Measurements from ENCODE around the gene PDYN. TPM values are rescaled to one million over a fixed set of nuclear protein-coding genes. Genes with fewer than 3 reads are reported as not detected.

Gene PDYN
- total and polyA plus RNA-seq, 9 of the 15 experiments (the other 6 are each of a cell fraction or from before 2014, with no cell fraction given): not detected

GRCh38 chr20:1994627-1995026 lies 769 bp upstream of the PDYN start:
- ATAC-seq (no peak), DNase-seq (ENCODE audit: extremely low read depth in 1 of 4, low spot score in 3 of 4) (no peak), FAIRE-seq (no peak)
- CTCF ChIA-PET (ENCODE audit: low intra/inter-chr PET ratio): no interaction called here
- no peaks in the 10 kb centered on the region for H3K79me2 ChIP-seq (ENCODE audit: control insufficient read depth, insufficient read depth, low read length)
- no peak overlapping the region for H3K4me2 ChIP-seq (ENCODE audit: insufficient read depth, low read length)
- H3K9me1 ChIP-seq (ENCODE audit: control insufficient read depth, insufficient read depth, low read length): no peaks in the 10 kb centered on the region
- no peaks in the 10 kb centered on the region for H3K36me3 ChIP-seq (ENCODE audit: control insufficient read depth, insufficient read depth, low read length)
- H3K4me1 ChIP-seq (replicated peaks in 1 of 2; ENCODE audit: control insufficient read depth in 2 of 2, insufficient read depth in 2 of 2, low read length in 2 of 2): no peaks in the 10 kb centered on the region
- intact Hi-C loops (cut with micrococcal nuclease): no loop called here
- POLR2A ChIA-PET: interaction anchor here (1.5 kb wide), 1 partner anchor 8 kb away, joined by 3 read pairs; no protein-coding TSS in a partner anchor
- H3K9me3 ChIP-seq (replicated peaks; ENCODE audit: control insufficient read depth, insufficient read depth, low read depth, low read length): no peaks in the 10 kb centered on the region
- no TSS peak for BruUV-seq (replicated peaks)
- peaks cover 0 to 31% of the 10 kb centered on the region in 2 experiments; a peak in 3 of 5 replicates for H3K27me3 ChIP-seq (ENCODE audit: control insufficient read depth in 2 of 2, insufficient read depth in 2 of 2, low read length in 2 of 2)
- no peaks in the 10 kb centered on the region for H4K20me1 ChIP-seq (replicated peaks; ENCODE audit: control insufficient read depth, insufficient read depth, low read length)
- TF ChIP-seq TFAP4 (CRISPR knock-in tag; IDR thresholded peaks at IDR 0.05; ENCODE audit: borderline replicate concordance) (no peak), SIX5 (IDR thresholded peaks at IDR 0.05; ENCODE audit: borderline replicate concordance in 1 of 2, insufficient read depth in 1 of 2, low read depth in 1 of 2, low read length in 2 of 2) (no peak), ILF3 (IDR thresholded peaks at IDR 0.05; ENCODE audit: borderline replicate concordance) (no peak), HMG20A (CRISPR knock-in tag; conservative IDR thresholded peaks at IDR 0.05) (no peak), ATF3 (IDR thresholded peaks at IDR 0.05) (no peak), ATF3 (CRISPR knock-in tag; conservative IDR thresholded peaks at IDR 0.05) (no peak), HDAC1 (IDR thresholded peaks at IDR 0.05) (no peak), HNRNPUL1 (IDR thresholded peaks at IDR 0.05; ENCODE audit: low read length) (no peak), ZBTB12 (CRISPR knock-in tag; IDR thresholded peaks at IDR 0.05) (no peak), CREBBP (IDR thresholded peaks at IDR 0.05; ENCODE audit: low read depth, low read length) (no peak), CHD4 (IDR thresholded peaks at IDR 0.05; ENCODE audit: insufficient read depth, insufficient replicate concordance, low read depth, low read length, poor library complexity, severe bottlenecking) (no peak), SRSF1 (IDR thresholded peaks at IDR 0.05; ENCODE audit: low read depth, low read length) (no peak), CC2D1A (IDR thresholded peaks at IDR 0.05) (no peak)
- H3K27ac ChIP-seq (ENCODE audit: extremely low read depth, low read depth, low read length): no peak overlapping the region
- H3K9ac ChIP-seq (ENCODE audit: insufficient read depth in 1 of 2, low read depth in 2 of 2, low read length in 2 of 2): no peak overlapping the region
- in situ Hi-C loops (cut with MboI): no loop called here
- no peak overlapping the region for H2AFZ ChIP-seq (ENCODE audit: low read depth, low read length)
- 2% methylated on average over 11 of the region's 14 CpGs for WGBS (ENCODE audit: insufficient coverage, low coverage, missing lambda C conversion rate)
- H3K4me3 ChIP-seq: no peak overlapping the region

All from K562 (cell line).